ENCODE measurements around the gene TMOD1. TPM values are rescaled to one million over a fixed set of nuclear protein-coding genes. Genes with fewer than 3 reads are reported as not detected.

TMOD1 gene
- total and polyA plus RNA-seq, 2 of the 13 experiments (the other 11 are each of a cell fraction or from before 2014, with no cell fraction given) = 0.04 to 0.07 TPM

DNA sequence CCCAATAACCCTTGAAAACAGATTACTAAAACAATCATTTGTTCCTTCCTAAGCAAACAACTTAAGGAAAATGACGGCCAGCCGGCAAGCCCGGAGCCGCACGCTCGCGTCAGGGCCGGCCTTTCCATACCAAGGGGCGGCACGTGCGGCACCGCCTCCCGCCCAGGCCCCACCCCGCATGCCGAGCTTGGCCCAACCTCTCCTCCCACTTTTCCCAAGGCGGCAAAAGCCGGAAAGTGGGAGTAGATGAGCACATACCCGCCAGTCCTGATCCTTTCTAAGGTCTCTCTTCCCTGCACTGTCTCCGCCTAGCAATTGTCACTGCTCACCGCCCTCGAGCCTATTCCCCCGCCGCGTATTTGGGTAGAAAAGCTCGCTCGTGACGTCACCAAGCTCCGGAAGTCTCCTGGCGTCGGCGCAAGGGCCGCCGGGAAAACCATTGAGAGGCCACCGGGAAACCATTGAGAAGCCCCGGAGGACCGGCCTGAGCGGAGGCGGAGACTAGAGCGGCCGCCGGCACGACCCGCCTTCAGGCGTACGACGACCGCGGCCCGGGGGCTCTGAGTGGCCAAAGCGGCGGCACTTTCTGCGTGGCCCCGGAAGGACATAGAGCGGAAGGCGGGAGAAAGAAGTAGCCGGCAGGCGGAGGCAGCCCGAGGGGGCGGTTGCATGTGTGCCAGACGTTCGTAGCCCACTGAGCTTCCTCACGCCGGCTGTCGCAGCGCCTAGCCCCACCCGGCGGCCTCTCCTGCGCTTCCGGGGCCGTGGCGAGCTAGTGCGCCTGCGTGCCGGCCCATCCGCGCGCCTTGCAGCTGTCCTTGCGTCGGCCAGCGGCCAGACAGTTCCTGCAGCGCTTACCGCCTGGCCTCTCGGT is 131.8 kb downstream of the TMOD1 start, which contains the start of the genes NCBP1 and TSTD2 (continued):
- TF ChIP-seq, protein P1, sequence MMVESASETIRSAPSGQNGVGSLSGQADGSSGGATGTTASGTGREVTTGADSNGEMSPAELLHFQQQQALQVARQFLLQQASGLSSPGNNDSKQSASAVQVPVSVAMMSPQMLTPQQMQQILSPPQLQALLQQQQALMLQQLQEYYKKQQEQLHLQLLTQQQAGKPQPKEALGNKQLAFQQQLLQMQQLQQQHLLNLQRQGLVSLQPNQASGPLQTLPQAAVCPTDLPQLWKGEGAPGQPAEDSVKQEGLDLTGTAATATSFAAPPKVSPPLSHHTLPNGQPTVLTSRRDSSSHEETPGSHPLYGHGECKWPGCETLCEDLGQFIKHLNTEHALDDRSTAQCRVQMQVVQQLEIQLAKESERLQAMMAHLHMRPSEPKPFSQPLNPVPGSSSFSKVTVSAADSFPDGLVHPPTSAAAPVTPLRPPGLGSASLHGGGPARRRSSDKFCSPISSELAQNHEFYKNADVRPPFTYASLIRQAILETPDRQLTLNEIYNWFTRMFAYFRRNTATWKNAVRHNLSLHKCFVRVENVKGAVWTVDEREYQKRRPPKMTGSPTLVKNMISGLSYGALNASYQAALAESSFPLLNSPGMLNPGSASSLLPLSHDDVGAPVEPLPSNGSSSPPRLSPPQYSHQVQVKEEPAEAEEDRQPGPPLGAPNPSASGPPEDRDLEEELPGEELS (CRISPR knock-in tag; IDR thresholded peaks at IDR 0.05) = peak; percentile 50
- TF ChIP-seq PPARG (CRISPR knock-in tag; conservative IDR thresholded peaks at IDR 0.05) (peak; percentile 40; the same call in 1 of the 2 replicates), SP5 (CRISPR knock-in tag; IDR thresholded peaks at IDR 0.05; ENCODE audit: borderline replicate concordance, low read depth) (0 out of 2 replicates have a peak, but pooled peaks have one; percentile 34), MXI1 (IDR thresholded peaks at IDR 0.05; ENCODE audit: borderline replicate concordance, low read depth, low read length) (peak; percentile 70), GTF2F1 (IDR thresholded peaks at IDR 0.05; ENCODE audit: low read length) (no peak), DRAP1 (CRISPR knock-in tag; IDR thresholded peaks at IDR 0.05) (peak; percentile 82), ZFY (CRISPR knock-in tag; IDR thresholded peaks at IDR 0.05) (peak; percentile 69), AGO1 (IDR thresholded peaks at IDR 0.05; ENCODE audit: low read depth, low read length, poor library complexity, severe bottlenecking) (peak; percentile 67), ZHX2 (IDR thresholded peaks at IDR 0.05; ENCODE audit: low read depth) (peak; percentile 88), ZHX2 (CRISPR knock-in tag; IDR thresholded peaks at IDR 0.05; ENCODE audit: borderline replicate concordance) (no peak), IRF2 (CRISPR knock-in tag; IDR thresholded peaks at IDR 0.05) (peak; percentile 79; the same call in 1 of the 2 replicates), XRCC5 (optimal IDR thresholded peaks at IDR 0.05; ENCODE audit: low read length) (peak; percentile 60)
- TF ChIP-seq, protein P2, sequence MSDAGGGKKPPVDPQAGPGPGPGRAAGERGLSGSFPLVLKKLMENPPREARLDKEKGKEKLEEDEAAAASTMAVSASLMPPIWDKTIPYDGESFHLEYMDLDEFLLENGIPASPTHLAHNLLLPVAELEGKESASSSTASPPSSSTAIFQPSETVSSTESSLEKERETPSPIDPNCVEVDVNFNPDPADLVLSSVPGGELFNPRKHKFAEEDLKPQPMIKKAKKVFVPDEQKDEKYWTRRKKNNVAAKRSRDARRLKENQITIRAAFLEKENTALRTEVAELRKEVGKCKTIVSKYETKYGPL (CRISPR knock-in tag; IDR thresholded peaks at IDR 0.05) = no peak; the same call in 1 of the 2 replicates
- TF ChIP-seq, protein P3, sequence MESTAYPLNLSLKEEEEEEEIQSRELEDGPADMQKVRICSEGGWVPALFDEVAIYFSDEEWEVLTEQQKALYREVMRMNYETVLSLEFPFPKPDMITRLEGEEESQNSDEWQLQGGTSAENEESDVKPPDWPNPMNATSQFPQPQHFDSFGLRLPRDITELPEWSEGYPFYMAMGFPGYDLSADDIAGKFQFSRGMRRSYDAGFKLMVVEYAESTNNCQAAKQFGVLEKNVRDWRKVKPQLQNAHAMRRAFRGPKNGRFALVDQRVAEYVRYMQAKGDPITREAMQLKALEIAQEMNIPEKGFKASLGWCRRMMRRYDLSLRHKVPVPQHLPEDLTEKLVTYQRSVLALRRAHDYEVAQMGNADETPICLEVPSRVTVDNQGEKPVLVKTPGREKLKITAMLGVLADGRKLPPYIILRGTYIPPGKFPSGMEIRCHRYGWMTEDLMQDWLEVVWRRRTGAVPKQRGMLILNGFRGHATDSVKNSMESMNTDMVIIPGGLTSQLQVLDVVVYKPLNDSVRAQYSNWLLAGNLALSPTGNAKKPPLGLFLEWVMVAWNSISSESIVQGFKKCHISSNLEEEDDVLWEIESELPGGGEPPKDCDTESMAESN (CRISPR knock-in tag; conservative IDR thresholded peaks at IDR 0.05) = peak; percentile 87; the same call in 1 of the 2 replicates
- TF ChIP-seq, protein P4, sequence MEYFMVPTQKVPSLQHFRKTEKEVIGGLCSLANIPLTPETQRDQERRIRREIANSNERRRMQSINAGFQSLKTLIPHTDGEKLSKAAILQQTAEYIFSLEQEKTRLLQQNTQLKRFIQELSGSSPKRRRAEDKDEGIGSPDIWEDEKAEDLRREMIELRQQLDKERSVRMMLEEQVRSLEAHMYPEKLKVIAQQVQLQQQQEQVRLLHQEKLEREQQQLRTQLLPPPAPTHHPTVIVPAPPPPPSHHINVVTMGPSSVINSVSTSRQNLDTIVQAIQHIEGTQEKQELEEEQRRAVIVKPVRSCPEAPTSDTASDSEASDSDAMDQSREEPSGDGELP (IDR thresholded peaks at IDR 0.05; ENCODE audit: borderline replicate concordance, low read depth) = peak; percentile 77; the same call in 1 of the 2 replicates
